Fibroblast of skin of back (primary cell): ENCODE results near the gene LRRN1.
"Not testable (repeated sequence)": the region's sequence is repeated elsewhere in the genome, so short reads cannot be mapped to it uniquely, and the experiment has no call there.

ENCODE experiments used
- DNase-seq: peaks from one replicate; pipeline ENCODE4 v3.0.0-alpha.2; 2013

LRRN1 gene

DNA sequence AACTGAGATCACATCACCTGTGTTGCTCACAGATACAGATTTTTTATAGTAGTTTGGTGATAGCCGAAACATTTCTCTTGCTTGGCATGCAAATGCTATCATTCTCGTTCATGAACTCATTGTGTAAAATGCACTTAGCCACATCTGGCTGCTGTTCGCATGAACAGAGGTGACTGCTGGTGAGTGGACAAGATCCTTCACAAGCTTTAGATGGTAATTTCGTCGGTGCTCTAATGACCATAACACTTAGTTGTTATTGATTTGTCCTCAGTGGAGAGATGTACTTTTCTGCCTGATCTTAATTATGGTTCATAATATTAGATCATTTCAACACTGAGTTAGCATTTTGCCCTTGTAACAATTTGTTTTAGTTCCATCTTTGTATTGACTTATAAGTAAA lies 13.8 kb downstream of the LRRN1 start:
- no peak for DNase-seq

DNA sequence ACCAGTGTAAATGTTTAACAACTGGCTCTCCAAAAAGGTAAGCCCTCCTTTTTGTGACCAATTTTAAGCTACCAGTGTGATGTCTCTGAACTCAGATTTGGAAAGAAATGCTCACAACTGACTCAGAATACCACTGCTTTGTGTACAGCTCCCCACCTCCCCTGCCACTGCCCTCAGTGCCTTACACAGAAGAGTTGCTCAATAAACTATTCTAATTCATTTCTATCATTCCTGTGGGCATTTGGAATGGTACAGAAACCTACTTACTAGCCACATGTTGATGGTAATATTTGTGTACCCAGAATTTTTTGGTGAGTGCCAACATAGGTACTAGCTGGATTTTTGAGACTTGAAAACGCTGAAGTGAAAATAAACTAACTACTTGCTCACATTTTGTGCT lies 16.0 kb downstream of the LRRN1 start:
- no peak for DNase-seq

DNA sequence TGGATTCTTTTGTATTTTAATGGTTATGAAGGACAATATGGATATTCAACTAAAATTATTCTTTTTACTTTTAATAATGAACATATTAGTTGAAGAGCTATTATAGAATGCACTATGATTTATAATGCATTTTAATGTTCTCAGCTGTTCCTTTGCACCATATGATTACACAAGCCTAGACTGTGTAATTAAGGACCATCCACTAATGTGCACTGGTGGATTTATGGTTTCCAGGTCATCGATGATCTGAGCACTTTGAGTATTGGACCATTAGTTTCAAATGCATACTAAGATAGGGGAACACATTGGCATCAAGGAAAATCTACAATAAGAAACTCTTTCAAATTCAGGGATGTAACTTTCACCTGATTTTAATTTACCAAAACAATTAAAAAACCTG lies 16.8 kb downstream of the LRRN1 start:
- no peak for DNase-seq

DNA sequence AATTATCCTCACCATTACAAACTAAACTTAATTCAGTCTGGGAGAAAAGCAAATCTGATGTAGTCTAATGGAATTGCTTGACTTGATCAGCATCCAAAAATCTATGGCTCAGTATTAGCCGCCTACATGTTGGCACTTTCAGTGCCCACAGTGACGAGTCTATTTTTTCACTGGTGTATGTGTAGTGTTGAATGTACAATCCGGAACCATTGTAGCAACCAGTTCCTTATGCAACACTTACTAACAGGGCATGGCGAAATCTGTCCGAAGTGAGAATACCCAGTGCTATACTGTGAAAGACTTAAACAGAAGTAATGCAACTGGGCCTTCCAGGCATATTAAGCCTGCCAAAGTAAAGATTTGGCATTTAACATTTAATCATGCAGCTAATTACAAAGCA lies 18.6 kb downstream of the LRRN1 start:
- no peak for DNase-seq

DNA sequence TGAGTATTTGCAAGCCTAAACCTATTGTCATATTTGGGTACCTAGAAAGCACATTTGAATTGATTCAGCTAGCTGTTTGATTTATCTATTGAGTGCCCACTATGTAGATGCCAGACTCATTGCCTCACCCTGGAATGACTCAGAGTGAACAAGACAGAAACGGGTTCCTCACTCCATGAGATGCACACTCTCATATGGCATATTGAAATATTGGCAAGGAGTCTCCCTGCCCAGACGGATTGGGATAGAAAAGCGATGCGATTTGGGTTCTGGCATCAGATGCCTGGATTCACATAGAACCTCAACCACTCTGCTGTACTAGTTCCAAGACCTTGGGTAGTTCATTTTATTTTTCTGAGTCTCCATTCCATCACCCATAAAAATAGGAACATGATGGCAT lies 22.5 kb downstream of the LRRN1 start:
- no peak for DNase-seq

DNA sequence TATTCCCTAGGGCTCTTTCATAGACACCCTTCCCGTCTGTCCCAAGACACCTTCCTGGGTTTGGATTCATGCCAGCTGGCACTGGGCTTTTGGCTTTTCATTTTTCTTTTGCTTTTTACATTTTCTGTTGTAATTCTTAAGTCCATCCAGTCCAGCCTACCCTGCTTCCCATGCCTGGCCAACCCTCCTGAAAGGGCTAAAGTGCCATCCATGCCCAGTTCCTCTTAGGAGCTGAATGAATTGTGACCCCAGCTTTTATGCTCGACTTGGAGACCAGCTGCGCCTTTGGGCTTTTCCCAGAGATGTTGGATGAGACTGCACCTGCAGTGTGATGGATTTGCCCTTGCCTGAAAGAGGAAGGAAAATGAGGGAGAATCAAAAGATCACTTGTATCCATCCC lies 25.8 kb downstream of the LRRN1 start:
- no peak for DNase-seq

DNA sequence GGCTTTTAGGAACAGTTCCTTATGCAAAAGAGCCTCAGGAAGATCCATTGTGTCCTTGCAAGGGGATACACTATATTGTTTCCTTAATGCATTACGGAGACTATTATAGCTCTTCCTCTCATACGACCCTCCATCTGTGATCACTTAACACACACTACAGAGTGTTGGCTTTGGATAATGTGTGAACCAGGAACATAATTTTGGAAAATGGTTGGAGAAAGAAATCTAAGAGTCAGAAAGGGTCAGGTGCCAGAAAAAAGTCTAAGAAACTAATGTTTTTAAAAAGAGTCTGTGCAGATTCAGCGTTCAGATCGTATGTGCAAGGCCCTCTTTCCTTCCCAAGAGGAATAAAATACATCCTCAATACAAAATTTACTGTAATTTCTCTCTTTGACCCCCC lies 27.3 kb downstream of the LRRN1 start:
- DNase-seq = no peak

DNA sequence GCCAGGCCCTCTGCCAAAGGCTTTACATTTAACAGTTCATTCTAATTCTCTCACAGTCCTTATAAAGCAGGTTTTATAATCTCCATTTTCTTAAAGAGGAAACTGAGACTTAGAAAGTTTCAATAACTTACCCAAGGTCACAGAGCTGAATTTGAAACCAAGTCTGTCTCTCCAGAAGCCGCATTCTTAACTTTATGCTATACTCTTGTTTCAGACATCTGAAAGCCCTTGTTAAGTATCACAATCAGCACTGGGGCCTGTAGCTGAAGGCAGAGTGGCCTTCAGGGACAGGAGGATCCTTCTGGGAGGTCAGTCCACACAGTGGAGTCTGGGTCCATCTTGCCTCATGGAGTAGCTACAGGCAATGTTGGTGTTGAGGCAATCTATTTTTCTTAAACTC lies 27.9 kb downstream of the LRRN1 start:
- DNase-seq = no peak

DNA sequence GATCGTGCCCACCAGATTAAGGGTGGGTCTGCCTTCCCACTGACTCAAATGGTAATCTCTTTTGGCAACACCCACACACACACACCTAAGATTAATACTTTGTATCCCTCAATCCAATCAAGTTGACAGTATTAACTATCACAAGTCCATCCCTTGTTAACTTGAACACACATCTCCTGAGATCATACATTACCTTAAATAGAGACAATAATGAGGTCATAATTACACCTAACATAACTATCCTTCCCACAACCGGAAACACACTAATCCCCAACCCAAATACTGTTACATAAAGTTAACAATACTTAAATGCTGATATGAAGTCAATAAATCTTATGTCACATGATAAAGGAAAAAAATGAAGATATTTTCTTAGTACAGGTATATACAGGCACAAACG lies 29.2 kb downstream of the LRRN1 start:
- DNase-seq = not testable (repeated sequence)

DNA sequence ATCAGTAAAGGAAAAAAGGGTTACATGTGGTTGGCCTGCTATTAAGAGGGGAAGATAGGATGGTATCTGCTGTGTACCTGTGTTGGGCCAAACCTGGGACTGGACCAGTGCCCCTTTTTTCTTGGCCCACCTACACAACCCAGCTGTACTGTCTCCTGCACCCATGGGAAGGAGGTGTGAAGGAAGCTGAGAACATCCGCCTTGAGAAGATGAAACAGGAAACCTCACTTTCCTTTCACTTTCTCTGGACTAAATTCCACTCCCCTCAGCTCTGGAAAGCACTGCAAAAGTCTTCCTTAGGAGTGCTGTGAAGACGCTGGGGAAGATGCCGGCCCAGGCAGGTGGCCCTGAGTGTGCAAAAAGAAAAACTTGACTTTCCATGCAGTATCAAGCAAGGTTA lies 37.6 kb downstream of the LRRN1 start:
- no peak for DNase-seq

DNA sequence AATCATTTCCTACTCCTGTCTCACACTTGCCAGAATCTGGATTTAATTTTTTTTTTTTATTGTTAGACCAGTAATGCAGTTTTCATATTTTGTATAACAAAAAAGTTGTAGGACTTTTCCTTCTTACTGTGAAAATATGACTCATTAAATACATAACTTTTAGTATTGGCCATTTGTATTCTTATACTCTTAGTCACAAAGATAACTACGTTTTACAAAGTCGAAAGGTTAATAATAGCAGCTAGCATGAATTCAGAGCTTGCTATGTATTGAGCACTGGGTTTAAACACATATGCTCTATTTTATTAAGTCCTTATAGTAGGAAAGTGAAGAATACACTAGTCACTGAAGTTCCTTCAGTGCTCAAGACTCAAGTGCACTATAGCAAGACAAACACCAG lies 43.1 kb downstream of the LRRN1 start:
- DNase-seq = peak; percentile 65

DNA sequence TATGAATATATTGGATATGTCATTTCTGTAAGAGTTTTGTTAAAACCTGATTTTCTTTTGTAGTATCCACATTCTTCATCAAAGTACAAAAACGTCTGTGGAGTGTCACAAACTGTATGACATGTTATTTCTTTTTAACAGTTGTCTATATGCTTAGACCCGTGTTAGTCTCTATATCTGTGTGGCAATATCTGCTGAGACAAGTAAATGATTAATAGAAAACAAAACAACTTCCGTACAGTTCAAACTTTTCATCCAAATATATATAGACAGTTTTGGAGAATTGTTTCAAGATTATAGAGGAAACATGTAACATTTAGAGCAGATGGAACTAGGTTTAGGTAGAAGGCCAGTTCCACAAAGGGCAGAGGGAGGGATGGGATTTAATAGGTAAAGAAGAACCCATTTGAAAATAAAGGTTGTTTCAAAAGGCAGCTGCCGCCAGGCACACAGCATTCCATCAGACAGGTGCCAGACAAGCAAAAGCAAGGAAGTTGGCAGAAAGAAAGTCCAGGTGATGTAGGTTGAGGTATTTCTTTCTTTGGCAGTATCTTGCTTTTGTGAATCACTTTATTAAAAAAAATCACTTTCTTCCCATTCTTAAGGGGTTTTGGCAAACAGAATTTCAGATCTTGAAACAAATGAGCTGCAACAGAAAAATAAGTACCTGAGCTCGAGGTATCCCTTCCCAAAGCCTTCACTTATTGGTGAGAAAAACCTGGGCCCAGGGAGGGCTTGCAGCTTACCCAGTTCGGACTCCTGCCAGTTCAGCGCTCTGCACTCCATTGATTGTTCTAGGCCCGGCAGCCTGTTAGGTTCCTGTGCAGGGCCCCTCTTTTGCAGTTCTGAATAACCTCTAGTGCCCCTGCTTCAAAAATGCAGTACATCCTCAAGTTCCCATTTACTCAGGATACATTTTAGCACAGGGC lies 49.0 kb downstream of the LRRN1 start:
- no peak for DNase-seq

DNA sequence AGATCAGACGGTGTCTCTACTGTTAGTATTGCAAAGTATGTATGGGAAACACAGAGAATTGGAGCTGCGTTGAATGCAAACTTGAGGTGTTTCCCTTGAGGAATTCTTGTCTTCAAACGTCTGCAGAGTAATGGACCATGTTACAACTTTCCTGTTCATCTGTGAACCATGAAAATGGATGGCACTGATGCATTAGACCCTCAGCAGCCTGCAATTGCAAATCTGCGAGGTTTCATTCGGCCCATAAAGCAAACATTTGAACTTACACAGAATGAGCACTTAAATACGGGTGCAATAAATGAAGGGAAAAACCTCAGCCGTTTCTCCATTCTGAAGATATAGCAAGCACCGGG lies 49.7 kb downstream of the LRRN1 start:
- DNase-seq = no peak

DNA sequence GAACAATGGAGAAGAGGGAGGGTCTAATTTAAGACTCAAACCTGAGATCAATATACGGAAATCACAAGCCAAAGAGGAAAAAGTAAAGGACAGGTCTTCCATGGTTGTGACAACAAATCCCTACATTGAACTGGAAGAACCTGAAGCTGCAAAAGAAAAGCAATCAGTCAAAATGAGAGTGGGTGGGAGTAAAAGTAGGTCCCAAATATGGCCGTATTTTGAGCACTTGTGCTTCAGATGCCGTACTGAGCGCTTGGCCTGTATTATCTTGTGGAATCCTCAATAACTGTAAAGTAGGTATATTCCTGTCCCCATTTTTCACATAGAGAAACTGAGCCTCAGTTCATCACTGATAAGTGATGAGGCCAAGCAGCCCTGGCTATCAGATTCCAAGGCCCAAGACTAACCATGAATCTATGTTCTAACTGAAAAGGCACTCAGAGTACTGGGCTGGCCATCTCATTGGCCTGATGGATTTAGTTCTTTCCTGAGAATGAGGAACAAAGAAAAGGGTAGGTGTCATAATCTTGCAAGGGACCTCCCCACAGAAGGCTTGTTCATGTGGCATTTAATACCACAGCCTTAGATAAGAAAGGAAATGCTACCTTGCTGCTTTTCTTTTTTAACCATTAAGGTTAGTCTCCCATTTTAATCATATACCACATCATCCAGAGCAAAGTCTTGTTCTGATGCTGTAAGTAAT lies 52.5 kb downstream of the LRRN1 start:
- no peak for DNase-seq

DNA sequence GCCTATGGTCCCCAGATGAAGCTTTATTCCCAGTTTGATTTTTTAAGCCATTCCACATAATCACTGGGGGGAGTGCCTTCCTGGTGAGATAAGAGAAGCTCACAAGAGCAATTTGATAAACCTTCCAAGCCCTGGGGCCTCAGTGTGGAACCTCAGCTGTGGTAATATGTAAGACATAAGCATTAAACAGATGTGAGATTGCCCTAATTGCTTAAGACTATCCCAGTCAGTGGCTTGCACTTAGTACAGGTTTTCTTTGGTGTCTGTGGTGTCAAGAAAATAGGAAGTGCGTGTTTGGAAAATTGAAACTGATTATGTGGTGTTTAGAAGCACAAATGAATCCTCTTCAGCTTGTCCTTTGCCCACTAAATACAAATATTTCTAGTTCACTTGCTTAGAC lies 54.3 kb downstream of the LRRN1 start:
- no peak for DNase-seq

DNA sequence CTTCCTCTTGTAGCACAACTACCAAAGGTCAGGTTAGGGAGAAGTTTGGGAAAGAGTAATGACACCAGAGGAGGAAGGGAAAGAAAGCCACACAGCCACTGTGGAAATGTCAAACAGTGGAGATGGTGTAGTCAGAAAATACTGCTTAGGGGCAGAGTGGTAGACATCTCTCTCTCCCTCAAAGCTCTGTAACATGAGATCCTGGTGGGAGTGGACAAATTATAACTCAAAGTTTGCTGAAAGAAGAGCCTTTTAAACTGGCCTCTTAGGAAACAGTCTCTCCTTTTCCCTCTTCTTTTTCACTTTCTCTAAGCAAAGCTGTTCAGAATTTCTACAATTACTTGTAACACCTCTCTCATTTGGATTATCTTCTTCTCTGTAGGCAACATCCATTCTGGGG lies 55.8 kb downstream of the LRRN1 start:
- no peak for DNase-seq

DNA sequence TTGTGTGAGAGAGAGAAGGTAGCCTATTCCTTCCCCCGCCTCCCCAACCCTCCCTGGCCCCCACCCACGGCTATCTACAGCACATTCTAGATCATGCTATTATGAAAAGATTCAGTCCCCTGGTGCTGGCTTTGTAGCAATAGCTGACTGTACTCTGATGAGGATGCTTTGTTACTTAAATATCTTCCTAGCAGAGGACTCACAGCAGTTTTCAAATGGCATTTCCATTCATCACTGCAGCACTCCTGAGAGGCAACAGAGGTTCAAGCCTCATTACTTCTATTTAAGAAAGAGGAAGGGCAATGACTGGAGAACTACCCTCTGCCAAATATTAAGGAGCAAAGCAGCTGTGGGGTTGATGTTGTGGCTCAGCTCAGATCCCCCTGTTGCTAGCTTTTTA lies 61.0 kb downstream of the LRRN1 start:
- no peak for DNase-seq

DNA sequence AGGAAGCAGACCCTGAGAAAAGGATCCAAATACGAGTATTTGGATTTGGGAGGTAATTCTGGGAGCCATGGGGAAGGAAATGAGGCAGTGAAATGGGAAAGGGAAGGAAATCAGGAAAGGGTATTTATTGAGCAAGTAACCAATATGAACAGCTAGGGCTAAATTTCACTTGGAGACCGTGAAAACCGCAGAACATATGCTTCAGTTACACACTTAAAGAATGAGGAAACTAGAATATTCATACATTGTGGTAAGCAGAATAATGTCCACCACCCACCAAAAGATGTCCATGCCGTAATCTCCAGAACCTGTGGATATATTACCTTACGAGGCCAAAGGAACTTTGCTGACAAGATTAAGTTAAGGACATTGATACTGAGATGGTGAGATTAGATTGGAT lies 63.3 kb downstream of the LRRN1 start:
- no peak for DNase-seq

DNA sequence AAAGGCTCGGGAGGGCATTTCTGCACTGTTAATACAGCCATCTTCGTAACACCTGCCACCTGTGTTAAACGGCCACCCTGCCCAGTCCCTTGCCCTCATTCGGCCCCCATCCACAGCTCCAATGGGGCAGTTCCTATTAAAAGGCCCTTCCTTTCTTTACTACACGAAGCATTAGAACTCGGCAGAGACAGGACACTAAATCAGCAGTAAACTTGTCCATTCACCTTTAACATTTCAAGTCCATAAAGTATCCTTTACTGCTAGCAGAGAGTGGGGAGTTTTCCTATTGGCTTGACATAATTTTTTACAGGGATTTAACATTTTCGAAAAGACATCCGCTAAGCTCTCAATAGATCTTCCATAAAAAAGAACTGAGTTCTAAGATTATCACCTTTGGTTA lies 76.3 kb downstream of the LRRN1 start:
- DNase-seq = no peak

DNA sequence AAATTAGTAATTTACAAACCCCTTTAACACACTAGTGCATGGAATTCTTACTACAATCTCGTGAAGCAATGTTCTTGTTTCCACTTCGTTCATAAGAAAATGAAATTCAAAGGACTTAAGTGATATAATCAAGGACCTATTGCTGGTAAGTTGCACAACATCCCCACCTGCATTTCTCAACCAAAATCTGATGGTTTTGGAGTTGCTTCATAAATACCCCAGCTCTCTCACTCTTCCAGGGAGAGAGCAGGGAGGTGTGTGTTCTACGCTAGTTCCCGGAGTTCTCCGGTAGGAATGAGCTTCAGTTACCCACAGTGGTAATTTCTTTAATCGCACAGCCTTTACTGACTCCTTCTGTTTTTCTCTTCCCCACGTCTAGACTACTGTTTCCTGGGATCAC lies 81.8 kb downstream of the LRRN1 start:
- DNase-seq = no peak

DNA sequence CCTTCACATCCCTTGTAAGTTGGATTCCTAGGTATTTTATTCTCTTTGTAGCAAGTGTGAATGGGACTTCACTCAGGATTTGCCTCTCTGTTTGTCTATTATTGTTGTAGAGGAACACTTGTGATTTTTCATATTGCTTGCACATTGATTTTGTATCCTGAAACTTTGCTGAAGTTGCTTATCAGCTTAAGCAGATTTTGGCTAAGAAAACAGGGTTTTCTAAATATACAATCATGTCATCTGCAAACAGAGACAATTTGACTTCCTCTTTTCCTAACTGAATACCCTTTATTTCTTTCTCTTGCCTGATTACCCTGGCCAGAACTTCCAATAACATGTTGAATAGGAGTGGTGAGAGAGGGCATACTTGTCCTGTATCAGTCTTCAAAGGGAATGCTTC lies 88.1 kb downstream of the LRRN1 start:
- not testable (repeated sequence) for DNase-seq

DNA sequence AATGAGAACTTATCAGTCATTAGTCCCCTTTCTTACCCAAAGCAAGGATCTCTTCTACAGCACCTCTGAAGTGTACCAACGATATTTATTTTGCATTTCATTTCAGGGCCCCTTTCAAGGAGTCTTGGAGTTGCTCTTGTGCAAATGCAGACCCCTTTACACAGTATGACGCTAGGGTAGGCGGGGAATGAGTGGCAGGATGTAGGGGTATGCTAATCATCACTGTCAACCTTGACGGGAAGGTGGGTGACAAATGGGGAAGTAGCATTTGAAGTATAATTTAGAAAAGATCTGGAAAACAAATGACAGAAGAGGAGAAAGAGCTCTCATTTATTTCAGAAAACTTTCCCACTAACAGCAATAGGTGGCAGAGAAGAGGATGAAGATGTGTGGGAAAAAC lies 94.4 kb downstream of the LRRN1 start:
- DNase-seq = no peak
